GM23338 (cell line): ENCODE results near the gene SEMG2. TPM values are rescaled to one million over a fixed set of nuclear protein-coding genes. Genes with fewer than 3 reads are reported as not detected.

Experiments used
- CTCF ChIP-seq, 2 experiments: fragments of 200-600 bp in 1 of 2; sonication (generic) in 1 of 2; conservative IDR thresholded peaks; 2 replicates each; pipeline versions ENCODE4 v1.5.1 to v1.6.1; 2016 to 2017; ENCODE audit warnings: antibody characterized with exemption in 2 of 2, low read depth in 2 of 2, mild to moderate bottlenecking in 2 of 2, moderate library complexity in 1 of 2
- EZH2 ChIP-seq: fragments of 200-600 bp; sonication (generic); IDR thresholded peaks from one replicate; pipeline ENCODE4 v1.8.0; 2017; ENCODE audit warnings: antibody characterized with exemption, mild to moderate bottlenecking, low read depth; ENCODE audit not compliant: unreplicated experiment
- EZH2phosphoT487 ChIP-seq: fragments of 200-600 bp; sonication (generic); IDR thresholded peaks from one replicate; pipeline ENCODE4 v1.8.1; 2018; ENCODE audit warnings: antibody characterized with exemption; ENCODE audit not compliant: unreplicated experiment
- JUNB ChIP-seq: IDR thresholded peaks from one replicate; pipeline ENCODE4 v1.6.1; 2016; ENCODE audit warnings: antibody characterized with exemption; ENCODE audit not compliant: unreplicated experiment
- NANOG ChIP-seq: IDR thresholded peaks from 2 replicates; pipeline ENCODE4 v1.6.1; 2016; ENCODE audit warnings: antibody characterized with exemption, borderline replicate concordance
- POLR2AphosphoS5 ChIP-seq: IDR thresholded peaks from 2 replicates; pipeline ENCODE4 v1.6.1; 2016; ENCODE audit warnings: antibody characterized with exemption, low read depth
- polyA plus RNA-seq: library from polyadenylated mRNA; unstranded; fragments of >200 nt; fragmentation: Nextera tagmentation; extraction: Ambion mirVana; gene quantifications from 2 replicates; pipeline ENCODE4 v1.2.1, GENCODE V29; 2016
- total RNA-seq: library from RNA; depleted of rRNA; stranded (reverse); fragments of >200 nt; shearing (Covaris generic); gene quantifications from 2 replicates; pipeline ENCODE4 v1.2.3, GENCODE V29; 2014
- TF ChIP-seq, protein P1 (sequence below): fragments of 250-450 bp; sonication (Bioruptor Pico); IDR thresholded peaks from 2 replicates; pipeline ENCODE4 v1.5.0; 2020; ENCODE audit warnings: mild to moderate bottlenecking, moderate library complexity
- TF ChIP-seq, protein P2 (sequence below): IDR thresholded peaks from one replicate; pipeline ENCODE4 v1.6.1; 2018; ENCODE audit warnings: antibody characterized with exemption; ENCODE audit not compliant: unreplicated experiment

Gene SEMG2
- total and polyA plus RNA-seq, 2 experiments from 2014 or later = not detected

- TF ChIP-seq, protein P1, sequence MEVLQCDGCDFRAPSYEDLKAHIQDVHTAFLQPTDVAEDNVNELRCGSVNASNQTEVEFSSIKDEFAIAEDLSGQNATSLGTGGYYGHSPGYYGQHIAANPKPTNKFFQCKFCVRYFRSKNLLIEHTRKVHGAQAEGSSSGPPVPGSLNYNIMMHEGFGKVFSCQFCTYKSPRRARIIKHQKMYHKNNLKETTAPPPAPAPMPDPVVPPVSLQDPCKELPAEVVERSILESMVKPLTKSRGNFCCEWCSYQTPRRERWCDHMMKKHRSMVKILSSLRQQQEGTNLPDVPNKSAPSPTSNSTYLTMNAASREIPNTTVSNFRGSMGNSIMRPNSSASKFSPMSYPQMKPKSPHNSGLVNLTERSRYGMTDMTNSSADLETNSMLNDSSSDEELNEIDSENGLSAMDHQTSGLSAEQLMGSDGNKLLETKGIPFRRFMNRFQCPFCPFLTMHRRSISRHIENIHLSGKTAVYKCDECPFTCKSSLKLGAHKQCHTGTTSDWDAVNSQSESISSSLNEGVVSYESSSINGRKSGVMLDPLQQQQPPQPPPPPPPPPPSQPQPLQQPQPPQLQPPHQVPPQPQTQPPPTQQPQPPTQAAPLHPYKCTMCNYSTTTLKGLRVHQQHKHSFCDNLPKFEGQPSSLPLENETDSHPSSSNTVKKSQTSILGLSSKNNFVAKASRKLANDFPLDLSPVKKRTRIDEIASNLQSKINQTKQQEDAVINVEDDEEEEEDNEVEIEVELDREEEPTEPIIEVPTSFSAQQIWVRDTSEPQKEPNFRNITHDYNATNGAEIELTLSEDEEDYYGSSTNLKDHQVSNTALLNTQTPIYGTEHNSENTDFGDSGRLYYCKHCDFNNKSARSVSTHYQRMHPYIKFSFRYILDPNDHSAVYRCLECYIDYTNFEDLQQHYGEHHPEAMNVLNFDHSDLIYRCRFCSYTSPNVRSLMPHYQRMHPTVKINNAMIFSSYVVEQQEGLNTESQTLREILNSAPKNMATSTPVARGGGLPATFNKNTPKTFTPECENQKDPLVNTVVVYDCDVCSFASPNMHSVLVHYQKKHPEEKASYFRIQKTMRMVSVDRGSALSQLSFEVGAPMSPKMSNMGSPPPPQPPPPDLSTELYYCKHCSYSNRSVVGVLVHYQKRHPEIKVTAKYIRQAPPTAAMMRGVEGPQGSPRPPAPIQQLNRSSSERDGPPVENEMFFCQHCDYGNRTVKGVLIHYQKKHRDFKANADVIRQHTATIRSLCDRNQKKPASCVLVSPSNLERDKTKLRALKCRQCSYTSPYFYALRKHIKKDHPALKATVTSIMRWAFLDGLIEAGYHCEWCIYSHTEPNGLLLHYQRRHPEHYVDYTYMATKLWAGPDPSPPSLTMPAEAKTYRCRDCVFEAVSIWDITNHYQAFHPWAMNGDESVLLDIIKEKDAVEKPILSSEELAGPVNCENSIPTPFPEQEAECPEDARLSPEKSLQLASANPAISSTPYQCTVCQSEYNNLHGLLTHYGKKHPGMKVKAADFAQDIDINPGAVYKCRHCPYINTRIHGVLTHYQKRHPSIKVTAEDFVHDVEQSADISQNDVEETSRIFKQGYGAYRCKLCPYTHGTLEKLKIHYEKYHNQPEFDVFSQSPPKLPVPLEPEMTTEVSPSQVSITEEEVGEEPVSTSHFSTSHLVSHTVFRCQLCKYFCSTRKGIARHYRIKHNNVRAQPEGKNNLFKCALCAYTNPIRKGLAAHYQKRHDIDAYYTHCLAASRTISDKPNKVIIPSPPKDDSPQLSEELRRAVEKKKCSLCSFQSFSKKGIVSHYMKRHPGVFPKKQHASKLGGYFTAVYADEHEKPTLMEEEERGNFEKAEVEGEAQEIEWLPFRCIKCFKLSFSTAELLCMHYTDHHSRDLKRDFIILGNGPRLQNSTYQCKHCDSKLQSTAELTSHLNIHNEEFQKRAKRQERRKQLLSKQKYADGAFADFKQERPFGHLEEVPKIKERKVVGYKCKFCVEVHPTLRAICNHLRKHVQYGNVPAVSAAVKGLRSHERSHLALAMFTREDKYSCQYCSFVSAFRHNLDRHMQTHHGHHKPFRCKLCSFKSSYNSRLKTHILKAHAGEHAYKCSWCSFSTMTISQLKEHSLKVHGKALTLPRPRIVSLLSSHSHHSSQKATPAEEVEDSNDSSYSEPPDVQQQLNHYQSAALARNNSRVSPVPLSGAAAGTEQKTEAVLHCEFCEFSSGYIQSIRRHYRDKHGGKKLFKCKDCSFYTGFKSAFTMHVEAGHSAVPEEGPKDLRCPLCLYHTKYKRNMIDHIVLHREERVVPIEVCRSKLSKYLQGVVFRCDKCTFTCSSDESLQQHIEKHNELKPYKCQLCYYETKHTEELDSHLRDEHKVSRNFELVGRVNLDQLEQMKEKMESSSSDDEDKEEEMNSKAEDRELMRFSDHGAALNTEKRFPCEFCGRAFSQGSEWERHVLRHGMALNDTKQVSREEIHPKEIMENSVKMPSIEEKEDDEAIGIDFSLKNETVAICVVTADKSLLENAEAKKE (CRISPR knock-in tag) = no peak
- TF ChIP-seq EZH2 (no peak), JUNB (no peak), POLR2AphosphoS5 (no peak), NANOG (no peak), EZH2phosphoT487 (no peak), CTCF (conservative IDR thresholded peaks at IDR 0.05; ENCODE audit: low read depth in 2 of 2) (no peak)
- TF ChIP-seq, protein P2, sequence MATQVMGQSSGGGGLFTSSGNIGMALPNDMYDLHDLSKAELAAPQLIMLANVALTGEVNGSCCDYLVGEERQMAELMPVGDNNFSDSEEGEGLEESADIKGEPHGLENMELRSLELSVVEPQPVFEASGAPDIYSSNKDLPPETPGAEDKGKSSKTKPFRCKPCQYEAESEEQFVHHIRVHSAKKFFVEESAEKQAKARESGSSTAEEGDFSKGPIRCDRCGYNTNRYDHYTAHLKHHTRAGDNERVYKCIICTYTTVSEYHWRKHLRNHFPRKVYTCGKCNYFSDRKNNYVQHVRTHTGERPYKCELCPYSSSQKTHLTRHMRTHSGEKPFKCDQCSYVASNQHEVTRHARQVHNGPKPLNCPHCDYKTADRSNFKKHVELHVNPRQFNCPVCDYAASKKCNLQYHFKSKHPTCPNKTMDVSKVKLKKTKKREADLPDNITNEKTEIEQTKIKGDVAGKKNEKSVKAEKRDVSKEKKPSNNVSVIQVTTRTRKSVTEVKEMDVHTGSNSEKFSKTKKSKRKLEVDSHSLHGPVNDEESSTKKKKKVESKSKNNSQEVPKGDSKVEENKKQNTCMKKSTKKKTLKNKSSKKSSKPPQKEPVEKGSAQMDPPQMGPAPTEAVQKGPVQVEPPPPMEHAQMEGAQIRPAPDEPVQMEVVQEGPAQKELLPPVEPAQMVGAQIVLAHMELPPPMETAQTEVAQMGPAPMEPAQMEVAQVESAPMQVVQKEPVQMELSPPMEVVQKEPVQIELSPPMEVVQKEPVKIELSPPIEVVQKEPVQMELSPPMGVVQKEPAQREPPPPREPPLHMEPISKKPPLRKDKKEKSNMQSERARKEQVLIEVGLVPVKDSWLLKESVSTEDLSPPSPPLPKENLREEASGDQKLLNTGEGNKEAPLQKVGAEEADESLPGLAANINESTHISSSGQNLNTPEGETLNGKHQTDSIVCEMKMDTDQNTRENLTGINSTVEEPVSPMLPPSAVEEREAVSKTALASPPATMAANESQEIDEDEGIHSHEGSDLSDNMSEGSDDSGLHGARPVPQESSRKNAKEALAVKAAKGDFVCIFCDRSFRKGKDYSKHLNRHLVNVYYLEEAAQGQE = no peak
Observed at GRCh38 chr20:45218636-45219035, 2.5 kb upstream of the SEMG2 start (continued).
